Cardiac fibroblast (primary cell): ENCODE results near the gene ZBTB26.
A peak's percentile ranks its signal among the peaks of the same experiment; 100 is the strongest.

Source experiments
- DNase-seq, 2 donors: peaks; one replicate each; pipeline versions ENCODE4 v3.0.0 to v3.0.0-alpha.2; 2010; ENCODE audit warnings: low read depth in 2 of 2
- H3K4me3 ChIP-seq, 2 donors: replicated peaks in 1 of 2; 1 replicate in 1 of 2; 2 replicates in 1 of 2; pipeline ENCODE4 v1.5.1; 2011; ENCODE audit warnings: low read depth in 2 of 2, low read length in 2 of 2, mild to moderate bottlenecking in 2 of 2, moderate library complexity in 1 of 2
- TF ChIP-seq, protein P1 (sequence below): IDR thresholded peaks from one replicate; pipeline ENCODE4 v1.5.1; 2011; ENCODE audit warnings: low read depth, mild to moderate bottlenecking, low read length, inconsistent platforms

ZBTB26 gene

DNA sequence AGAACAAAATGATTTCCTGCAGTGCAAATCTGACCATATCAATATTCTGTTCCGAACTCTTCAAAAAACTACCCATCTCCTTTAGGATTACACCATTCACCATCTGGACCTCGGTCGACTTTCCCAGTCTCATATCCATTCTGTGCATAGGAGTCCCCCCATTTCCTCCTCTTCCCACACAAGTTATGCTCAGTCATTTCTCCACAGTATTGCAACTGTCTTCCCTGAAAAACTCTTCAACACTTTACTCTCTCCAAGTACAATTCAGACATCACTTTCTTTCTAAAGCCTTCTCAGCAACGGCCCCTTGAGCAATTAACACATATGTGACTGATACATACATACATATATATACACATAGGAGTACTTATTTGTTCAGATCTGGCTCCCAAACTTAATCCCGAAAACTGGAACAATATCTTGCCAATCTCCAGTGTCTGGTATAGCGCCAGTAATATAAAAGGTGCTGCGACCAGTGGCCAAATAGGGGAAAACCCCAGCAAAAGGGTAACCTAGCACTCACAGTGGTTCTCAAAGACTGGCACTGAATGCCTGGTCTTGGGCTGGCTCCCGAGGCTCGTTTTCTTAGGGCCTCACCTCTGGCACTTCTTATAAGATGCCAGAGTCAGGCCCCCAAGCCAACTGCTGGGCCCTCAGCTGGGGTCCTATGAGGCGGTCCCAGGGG lies 629 bp downstream of the ZBTB26 start:
- H3K4me3 ChIP-seq, result peak overlapping the region; percentile 84 to 97

DNA sequence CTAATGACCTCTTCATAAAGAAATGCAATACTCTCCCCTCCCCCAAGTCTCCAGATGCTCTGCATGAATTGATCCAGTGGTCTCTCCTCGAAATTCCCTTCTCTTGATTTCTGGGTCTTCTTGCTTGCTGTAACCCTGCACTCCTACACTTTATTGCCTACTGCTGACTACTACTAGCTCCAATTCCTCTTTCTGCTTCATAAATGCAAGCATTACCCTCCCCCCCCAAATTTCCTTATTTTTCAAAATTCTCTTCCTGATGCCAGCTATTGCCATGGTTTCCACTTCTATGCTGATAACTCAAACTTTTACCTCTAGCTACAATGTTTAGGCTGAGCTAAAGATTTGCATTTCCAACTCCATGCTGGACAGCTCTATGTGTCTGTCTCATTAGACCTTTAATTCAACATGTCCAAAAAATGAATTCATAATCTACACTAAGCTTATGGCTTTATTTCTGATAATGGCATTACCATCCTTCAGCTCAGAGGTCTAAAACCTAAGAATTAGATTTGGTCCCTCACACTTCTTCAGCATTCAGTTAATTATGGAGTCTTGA lies 1.4 kb downstream of the ZBTB26 start:
- TF ChIP-seq, protein P1, sequence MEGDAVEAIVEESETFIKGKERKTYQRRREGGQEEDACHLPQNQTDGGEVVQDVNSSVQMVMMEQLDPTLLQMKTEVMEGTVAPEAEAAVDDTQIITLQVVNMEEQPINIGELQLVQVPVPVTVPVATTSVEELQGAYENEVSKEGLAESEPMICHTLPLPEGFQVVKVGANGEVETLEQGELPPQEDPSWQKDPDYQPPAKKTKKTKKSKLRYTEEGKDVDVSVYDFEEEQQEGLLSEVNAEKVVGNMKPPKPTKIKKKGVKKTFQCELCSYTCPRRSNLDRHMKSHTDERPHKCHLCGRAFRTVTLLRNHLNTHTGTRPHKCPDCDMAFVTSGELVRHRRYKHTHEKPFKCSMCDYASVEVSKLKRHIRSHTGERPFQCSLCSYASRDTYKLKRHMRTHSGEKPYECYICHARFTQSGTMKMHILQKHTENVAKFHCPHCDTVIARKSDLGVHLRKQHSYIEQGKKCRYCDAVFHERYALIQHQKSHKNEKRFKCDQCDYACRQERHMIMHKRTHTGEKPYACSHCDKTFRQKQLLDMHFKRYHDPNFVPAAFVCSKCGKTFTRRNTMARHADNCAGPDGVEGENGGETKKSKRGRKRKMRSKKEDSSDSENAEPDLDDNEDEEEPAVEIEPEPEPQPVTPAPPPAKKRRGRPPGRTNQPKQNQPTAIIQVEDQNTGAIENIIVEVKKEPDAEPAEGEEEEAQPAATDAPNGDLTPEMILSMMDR, result no peak
- no peak for DNase-seq
- H3K4me3 ChIP-seq, result no peak overlapping the region

More for the DNA sequence above, 629 bp downstream of the ZBTB26 start:
- DNase-seq, result no peak
- TF ChIP-seq, protein P1, result no peak

DNA sequence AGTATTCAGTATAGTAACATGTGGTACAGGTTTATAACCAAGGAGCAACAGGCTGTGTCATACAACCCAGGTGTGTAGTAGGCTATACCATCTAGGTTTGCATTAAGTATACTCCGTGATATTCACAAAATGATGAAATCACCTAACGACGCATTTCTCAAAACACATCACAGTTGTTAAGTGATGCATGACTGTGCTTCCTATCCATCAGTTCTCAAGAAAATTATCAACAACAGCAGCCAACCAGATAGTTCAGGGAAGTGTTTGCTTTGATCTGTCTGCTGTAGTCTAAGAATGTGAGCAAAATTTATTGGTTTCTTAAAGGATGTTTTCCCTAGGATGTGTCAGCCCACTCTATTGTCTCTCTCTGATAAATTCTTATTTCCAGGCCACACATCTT lies 7.4 kb downstream of the ZBTB26 start:
- TF ChIP-seq, protein P1, result no peak
- no peak overlapping the region for H3K4me3 ChIP-seq
- DNase-seq, result no peak

DNA sequence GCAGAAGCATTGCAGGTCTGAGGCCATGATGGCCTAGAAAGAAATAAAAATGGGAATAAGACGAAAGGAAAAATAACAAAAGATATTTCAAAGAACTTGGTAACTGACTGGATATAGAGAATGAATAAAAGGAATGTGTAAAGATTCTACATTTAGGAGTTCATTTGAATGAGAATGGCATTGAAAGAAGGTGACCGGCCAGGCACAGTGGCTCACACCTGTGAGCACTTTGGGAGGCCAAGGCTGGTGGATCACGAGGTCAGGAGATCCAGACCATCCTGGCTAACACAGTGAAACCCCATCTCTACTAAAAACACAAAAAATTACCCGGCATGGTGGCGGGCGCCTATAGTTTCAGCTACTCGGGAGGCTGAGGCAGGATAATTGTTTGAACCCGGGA lies 8.6 kb downstream of the ZBTB26 start:
- DNase-seq, result no peak
- TF ChIP-seq, protein P1, result no peak
- no peak overlapping the region for H3K4me3 ChIP-seq

DNA sequence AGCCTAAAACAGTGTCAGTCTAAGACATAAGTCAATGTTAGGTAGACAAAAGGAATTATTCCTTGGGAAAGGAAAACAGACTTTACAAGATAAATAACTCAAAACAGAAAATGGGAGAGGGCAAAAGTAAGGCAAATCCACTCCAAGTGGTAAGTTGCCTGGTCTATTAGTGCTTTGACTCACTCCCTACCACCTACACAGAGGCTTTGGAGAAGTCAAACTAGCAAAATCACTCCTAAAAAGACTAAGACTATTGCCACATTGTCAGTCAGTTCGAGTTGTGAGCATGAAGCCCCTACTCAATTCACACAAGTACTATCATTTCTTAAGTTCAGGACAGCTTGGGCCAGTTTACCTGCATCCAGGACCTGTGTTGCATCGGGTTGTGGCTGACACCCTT lies 13.0 kb downstream of the ZBTB26 start:
- TF ChIP-seq, protein P1, result no peak

DNA sequence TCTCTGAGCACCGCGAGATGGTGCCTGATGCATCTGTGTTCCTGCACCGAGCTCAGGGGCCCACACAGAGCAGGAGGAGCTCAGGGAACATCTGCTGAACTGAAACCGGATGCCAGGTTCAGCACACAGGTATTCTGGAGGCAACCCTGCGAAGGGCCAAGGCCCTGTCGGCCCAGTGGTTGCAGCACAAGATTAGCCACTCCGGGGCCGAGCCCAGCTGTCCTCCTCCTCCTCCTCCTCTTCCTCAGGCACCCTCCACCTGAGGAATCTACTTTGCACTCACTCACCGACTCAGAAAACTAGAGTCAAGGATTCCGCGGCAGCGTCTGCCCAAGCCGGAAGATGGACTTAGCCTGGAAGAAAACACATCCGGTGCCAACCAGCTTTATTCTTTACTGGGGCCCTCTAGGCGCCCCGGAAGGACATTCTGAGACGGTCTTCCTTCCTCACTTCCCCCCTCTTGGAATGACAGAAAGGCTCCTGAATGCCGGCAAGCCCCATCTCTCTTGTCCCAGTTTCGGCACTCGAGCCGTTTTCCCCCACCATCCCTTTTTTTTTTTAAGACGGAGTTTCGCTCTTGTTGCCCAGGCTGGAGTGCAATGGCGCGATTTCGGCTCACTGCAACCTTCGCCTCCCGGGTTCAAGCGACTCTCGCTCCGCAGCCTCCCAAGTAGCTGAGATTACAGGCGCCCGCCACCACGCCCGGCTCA lies 18.2 kb downstream of the ZBTB26 start, which contains the start of gene ZBTB6:
ZBTB6 (minus strand) TSS at position 360 of the 710 bp plus-strand sequence. CDS start 1,251 bp downstream, outside the sequence.
- DNase-seq, result peak; percentile 88 to 89
- TF ChIP-seq, protein P1, result no peak
- peak within 1 kb of the TSS; percentile 65 to 67 for H3K4me3 ChIP-seq

More for the DNA sequence above, 13.0 kb downstream of the ZBTB26 start:
- no peak overlapping the region for H3K4me3 ChIP-seq
- DNase-seq, result no peak
